Kidney (tissue), 14 donors: ENCODE data around the gene DND1. TPM values are rescaled to one million over a fixed set of nuclear protein-coding genes. Genes with fewer than 3 reads are reported as not detected.
"Not testable (repeated sequence)": the region's sequence is repeated elsewhere in the genome, so short reads cannot be mapped to it uniquely, and the experiment has no call there.

Experiments used
- DNase-seq, 5 donors: peaks; one replicate each; pipeline ENCODE4 v3.0.0-alpha.2; 2013 to 2020
- FAIRE-seq: peaks from 2 replicates; lab custom pipeline; 2012; peaks lifted over from hg19 to GRCh38; lab: Jason Lieb, UNC
- H3K27ac ChIP-seq, 2 donors: one replicate each; pipeline ENCODE4 v1.7.0; 2013; ENCODE audit warnings: low read depth in 2 of 2, low read length in 2 of 2, inconsistent platforms in 1 of 2
- H3K27me3 ChIP-seq: one replicate; pipeline ENCODE4 v1.7.1; 2013; ENCODE audit warnings: low read length, inconsistent platforms; ENCODE audit not compliant: control insufficient read depth, insufficient read depth
- H3K36me3 ChIP-seq, 3 donors: one replicate each; pipeline versions ENCODE4 v1.7.0 to v1.7.1; 2013; ENCODE audit warnings: low read length in 3 of 3, control low read depth in 1 of 3, inconsistent platforms in 1 of 3; ENCODE audit not compliant: insufficient read depth in 3 of 3, control insufficient read depth in 2 of 3
- H3K4me1 ChIP-seq, 3 donors: one replicate each; pipeline versions ENCODE4 v1.7.0 to v1.7.1; 2013; ENCODE audit warnings: low read length in 3 of 3, inconsistent platforms in 1 of 3, low read depth in 1 of 3; ENCODE audit not compliant: control insufficient read depth in 2 of 3, insufficient read depth in 2 of 3
- H3K4me3 ChIP-seq, 3 donors: one replicate each; pipeline versions ENCODE4 v1.7.0 to v1.8.1; 2013; ENCODE audit warnings: low read length in 3 of 3, control low read depth in 1 of 3, inconsistent platforms in 1 of 3
- H3K9ac ChIP-seq, 3 donors: one replicate each; pipeline versions ENCODE4 v1.7.0 to v1.7.1; 2013; ENCODE audit warnings: low read length in 3 of 3, control low read depth in 1 of 3, inconsistent platforms in 1 of 3
- H3K9me3 ChIP-seq, 3 donors: one replicate each; pipeline versions ENCODE4 v1.7.0 to v1.7.1; 2013; ENCODE audit warnings: low read length in 3 of 3, control low read depth in 1 of 3, inconsistent platforms in 1 of 3; ENCODE audit not compliant: control insufficient read depth in 2 of 3, insufficient read depth in 1 of 3
- intact Hi-C: fragments of 100-400 bp; cut with DNase I; formaldehyde crosslinking; loops from one replicate; pipeline ENCODE4 v1.11.1; 2022
- polyA plus RNA-seq: library from polyadenylated mRNA; stranded (reverse); fragments of 350-450 nt; fragmentation: Illumina TruSeq; extraction: RNeasy Lipid Tissue Mini Kit (QIAGEN cat#74804); gene quantifications from one replicate; pipeline ENCODE4 v1.2.3, GENCODE V29; 2014; ENCODE audit warnings: low read depth, low replicate concordance; ENCODE audit not compliant: insufficient read depth
- total RNA-seq: library from RNA; stranded (reverse); fragmentation: NEBNext Ultra II Directional; extraction: Animal tissue kit (Norgen Biotek cat#: 25700); gene quantifications from one replicate; pipeline ENCODE4 v1.2.1, GENCODE V29; 2021
- TF ChIP-seq, protein P1 (sequence below): IDR thresholded peaks from 3 replicates; pipeline ENCODE4 v1.5.1; 2012; ENCODE audit warnings: mild to moderate bottlenecking, moderate library complexity, borderline replicate concordance; ENCODE audit not compliant: insufficient read depth; ENCODE audit errors: extremely low read depth
- donor health status: control.
- donor health status: control.
- donor health status: control.
- donor health status: control.
- donor health status: control.
- donor health status: DM: yes; HTN: yes; CAD: no.
- donor health status: Normal renal cell carcinoma (clear cell type).

Gene DND1
- total and polyA plus RNA-seq, 2 donors from 2014 or later = 0.41 to 1.0 TPM

DNA sequence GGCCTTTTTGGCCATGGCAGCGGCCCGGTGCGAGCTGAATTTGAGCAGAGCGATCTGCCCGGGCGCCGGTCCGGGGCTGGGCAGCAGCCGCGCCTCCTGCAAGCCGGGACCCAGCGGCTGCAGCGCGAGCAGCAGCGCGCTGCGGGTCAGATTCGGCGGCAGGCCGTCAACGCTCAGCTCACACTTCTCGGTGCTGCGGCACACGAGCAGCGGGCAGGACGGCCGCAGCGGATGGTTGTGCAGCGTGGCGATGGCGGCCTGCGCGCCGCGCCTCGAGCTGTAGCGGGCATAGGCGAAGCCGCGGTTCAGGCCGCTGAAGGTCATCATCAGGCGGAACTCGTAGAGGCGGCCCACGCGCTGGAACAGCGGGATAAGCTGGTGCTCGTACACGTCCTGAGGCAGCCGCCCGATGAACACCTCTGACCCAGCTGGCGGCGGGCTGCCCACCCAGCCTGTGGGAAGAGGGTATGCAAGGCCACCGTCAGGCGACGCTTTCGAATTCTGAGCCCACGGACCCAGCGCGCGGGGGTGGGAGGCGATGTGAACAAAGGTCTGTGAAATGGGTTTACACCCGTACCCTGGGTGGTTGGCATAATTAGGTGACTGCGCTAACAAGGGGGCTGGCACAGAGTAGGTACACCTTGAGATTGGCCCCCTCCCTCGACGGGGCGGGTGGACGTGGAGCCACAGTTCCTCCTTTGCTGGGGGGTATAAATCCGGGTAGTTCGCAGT, 755 bp downstream of the DND1 start:
- Histone ChIP-seq H3K9ac (no peak overlapping the region), H3K27me3 (no peaks in the 10 kb centered on the region), H3K9me3 (no peaks in the 10 kb centered on the region), H3K27ac (no peak overlapping the region), H3K4me3 (no peak overlapping the region), H3K36me3 (peaks cover 7 to 48% (median 42%) of the 10 kb centered on the region in 3 donors), H3K4me1 (no peaks in the 10 kb centered on the region)
- intact Hi-C loops = no loop called here
- DNase-seq (peak in 4 of 5 donors; percentile 14 to 79 (median 16)), FAIRE-seq (no peak)
- TF ChIP-seq, protein P1, sequence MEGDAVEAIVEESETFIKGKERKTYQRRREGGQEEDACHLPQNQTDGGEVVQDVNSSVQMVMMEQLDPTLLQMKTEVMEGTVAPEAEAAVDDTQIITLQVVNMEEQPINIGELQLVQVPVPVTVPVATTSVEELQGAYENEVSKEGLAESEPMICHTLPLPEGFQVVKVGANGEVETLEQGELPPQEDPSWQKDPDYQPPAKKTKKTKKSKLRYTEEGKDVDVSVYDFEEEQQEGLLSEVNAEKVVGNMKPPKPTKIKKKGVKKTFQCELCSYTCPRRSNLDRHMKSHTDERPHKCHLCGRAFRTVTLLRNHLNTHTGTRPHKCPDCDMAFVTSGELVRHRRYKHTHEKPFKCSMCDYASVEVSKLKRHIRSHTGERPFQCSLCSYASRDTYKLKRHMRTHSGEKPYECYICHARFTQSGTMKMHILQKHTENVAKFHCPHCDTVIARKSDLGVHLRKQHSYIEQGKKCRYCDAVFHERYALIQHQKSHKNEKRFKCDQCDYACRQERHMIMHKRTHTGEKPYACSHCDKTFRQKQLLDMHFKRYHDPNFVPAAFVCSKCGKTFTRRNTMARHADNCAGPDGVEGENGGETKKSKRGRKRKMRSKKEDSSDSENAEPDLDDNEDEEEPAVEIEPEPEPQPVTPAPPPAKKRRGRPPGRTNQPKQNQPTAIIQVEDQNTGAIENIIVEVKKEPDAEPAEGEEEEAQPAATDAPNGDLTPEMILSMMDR = no peak

DNA sequence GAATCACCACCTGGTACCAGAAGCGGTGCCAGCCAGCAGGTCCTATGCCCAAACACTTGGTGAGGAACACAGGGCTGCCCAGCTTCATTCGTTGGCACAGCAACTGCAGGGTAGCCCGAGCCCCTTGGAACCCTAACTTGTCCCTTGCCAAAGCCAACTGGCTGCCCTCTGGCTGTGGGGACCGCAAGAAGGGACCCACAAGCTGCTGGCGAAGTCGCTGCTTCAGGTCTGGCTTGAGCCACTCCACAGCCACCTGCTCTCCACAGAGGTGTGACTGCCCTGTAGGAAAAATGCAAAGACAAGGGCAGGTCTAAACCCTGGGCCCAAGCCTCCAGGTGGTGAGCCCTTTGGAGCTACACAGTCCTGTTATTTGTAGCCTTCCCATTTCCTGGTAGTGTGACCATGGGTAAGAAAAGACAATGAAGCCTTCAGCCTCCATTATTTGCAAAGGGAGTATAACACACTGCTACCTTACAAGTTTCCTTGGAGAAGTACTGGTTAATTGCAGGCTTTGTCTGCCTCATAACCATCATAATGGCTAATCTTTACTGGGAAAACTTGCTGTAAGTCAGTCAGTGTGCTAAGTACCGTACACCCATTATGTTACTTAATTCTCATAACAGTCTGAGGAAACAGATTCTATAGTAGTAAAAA, 1.8 kb downstream of the DND1 start:
- H3K36me3 ChIP-seq = peaks cover 0 to 38% (median 35%) of the 10 kb centered on the region in 3 donors
- no peak for FAIRE-seq

DNA sequence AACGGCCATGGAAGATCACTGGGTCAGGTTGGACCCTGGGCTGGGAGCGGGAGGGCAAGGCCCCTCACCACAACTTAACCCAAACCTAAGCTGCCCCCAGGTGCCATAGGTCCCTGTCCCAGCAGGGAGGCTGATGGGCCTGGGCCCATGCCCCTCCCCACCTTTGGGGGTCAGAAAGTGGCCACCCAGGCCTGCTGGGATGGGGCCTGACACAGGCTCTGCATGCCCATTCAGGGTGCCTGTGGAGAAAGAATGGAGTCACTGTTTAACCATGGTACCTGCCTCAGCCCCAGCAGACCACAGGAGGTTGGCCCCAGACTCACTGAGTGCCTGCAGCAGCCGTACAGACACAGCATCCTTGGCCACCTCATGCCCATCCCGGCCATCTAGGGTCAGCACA, 2.3 kb downstream of the DND1 start:
- H3K4me3 ChIP-seq, FAIRE-seq, H3K4me1 ChIP-seq, H3K9ac ChIP-seq, H3K9me3 ChIP-seq, intact Hi-C loops, H3K27ac ChIP-seq, DNase-seq, H3K27me3 ChIP-seq: not testable (repeated sequence)
- H3K36me3 ChIP-seq = peaks cover 0 to 32% (median 32%) of the 10 kb centered on the region in 3 donors

More for the DNA sequence above, 1.8 kb downstream of the DND1 start:
- DNase-seq = no peak
- Histone ChIP-seq H3K9ac (no peak overlapping the region), H3K9me3 (no peaks in the 10 kb centered on the region), H3K4me1 (no peaks in the 10 kb centered on the region), H3K27ac (no peak overlapping the region), H3K27me3 (no peaks in the 10 kb centered on the region), H3K4me3 (no peak overlapping the region)
- TF ChIP-seq, protein P1 = no peak
- intact Hi-C loops = no loop called here
